Activated CD8-positive, alpha-beta T cell treated with anti-CD3 and anti-CD28 coated beads for 36 hours (primary cell): ENCODE results near the gene CDH22. TPM values are rescaled to one million over a fixed set of nuclear protein-coding genes. Genes with fewer than 3 reads are reported as not detected.
A peak's percentile ranks its signal among the peaks of the same experiment; 100 is the strongest.

ENCODE experiments used
- ATAC-seq: fragments of 200-7000 bp; cut with Tn5 transposase; one replicate; pipeline ENCODE4 v1.10.0; 2021; ENCODE audit warnings: mild to moderate bottlenecking, moderate library complexity
- CTCF ChIA-PET: fragments of 350-600 bp; sonication (Branson Sonifier 250); formaldehyde crosslinking; loops from one replicate; lab custom pipeline; 2021; ENCODE audit warnings: antibody characterized with exemption; lab: Charles Lee
- POLR2A ChIA-PET: fragments of 350-600 bp; sonication (Branson Sonifier 250); formaldehyde crosslinking; loops from one replicate; lab custom pipeline; 2021; ENCODE audit warnings: antibody characterized with exemption; lab: Charles Lee
- DNase-seq: peaks from one replicate; pipeline ENCODE4 v3.0.0-alpha.2; 2020
- H3K27ac Mint-ChIP-seq: one replicate; pipeline ENCODE4 v1.8.0; 2021; ENCODE audit warnings: mild to moderate bottlenecking, mixed read lengths
- H3K27me3 Mint-ChIP-seq: one replicate; pipeline ENCODE4 v1.8.0; 2021; ENCODE audit warnings: mixed read lengths
- H3K36me3 Mint-ChIP-seq: one replicate; pipeline ENCODE4 v1.8.0; 2021; ENCODE audit warnings: low read depth, mixed read lengths
- H3K4me1 Mint-ChIP-seq: one replicate; pipeline ENCODE4 v1.8.0; 2021; ENCODE audit warnings: low read depth, mixed read lengths
- H3K4me3 Mint-ChIP-seq: one replicate; pipeline ENCODE4 v1.8.0; 2021; ENCODE audit warnings: mild to moderate bottlenecking, moderate library complexity, mixed read lengths
- H3K9me3 Mint-ChIP-seq: one replicate; pipeline ENCODE4 v1.8.0; 2021; ENCODE audit warnings: mixed read lengths
- CTCF ChIP-seq: fragments of 200-600 bp; IDR thresholded peaks from one replicate; pipeline ENCODE4 v1.8.0; 2022; ENCODE audit warnings: antibody characterized with exemption, mild to moderate bottlenecking
- intact Hi-C: fragments of 100-400 bp; cut with micrococcal nuclease; formaldehyde crosslinking; loops from one replicate; pipeline ENCODE4 v1.10.0; 2022
- total RNA-seq, 2 experiments: library from RNA; stranded (reverse); gene quantifications; one replicate each; pipeline ENCODE4 v1.2.3, GENCODE V29; 2021

The CDH22 gene
- total RNA-seq, 2 experiments from 2014 or later, result not detected

- intact Hi-C loops, result no loop called here
Observed at GRCh38 chr20:46252352-46253091, 55.8 kb downstream of the CDH22 start.

GRCh38 chr20:46251211-46251673, 57.1 kb downstream of the CDH22 start:
- ChIA-PET CTCF (no interaction called here), POLR2A (no interaction called here)
- Mint-ChIP-seq H3K4me3 (no peak overlapping the region), H3K9me3 (no peaks in the 10 kb centered on the region), H3K4me1 (peaks cover 3% of the 10 kb centered on the region), H3K36me3 (no peaks in the 10 kb centered on the region), H3K27me3 (peaks cover 65% of the 10 kb centered on the region), H3K27ac (no peak overlapping the region)
- intact Hi-C loops, result no loop called here
- no peak for TF ChIP-seq CTCF
- DNase-seq, result no peak
- ATAC-seq, result no peak

More at GRCh38 chr20:46252352-46253091, 55.8 kb downstream of the CDH22 start:
- Mint-ChIP-seq H3K4me1 (no peaks in the 10 kb centered on the region), H3K36me3 (no peaks in the 10 kb centered on the region), H3K9me3 (no peaks in the 10 kb centered on the region), H3K27me3 (peaks cover 52% of the 10 kb centered on the region), H3K27ac (no peak overlapping the region), H3K4me3 (no peak overlapping the region)
- ChIA-PET CTCF (no interaction called here), POLR2A (no interaction called here)
- TF ChIP-seq CTCF, result no peak
- ATAC-seq (no peak), DNase-seq (no peak)

- no peak overlapping the region for H3K4me3 Mint-ChIP-seq
- peaks cover 68% of the 10 kb centered on the region for H3K27me3 Mint-ChIP-seq
- peaks cover 3% of the 10 kb centered on the region for H3K4me1 Mint-ChIP-seq
- DNase-seq (no peak), ATAC-seq (no peak)
- no peaks in the 10 kb centered on the region for H3K36me3 Mint-ChIP-seq
- no peaks in the 10 kb centered on the region for H3K9me3 Mint-ChIP-seq
- intact Hi-C loops, result no loop called here
- no peak overlapping the region for H3K27ac Mint-ChIP-seq
- CTCF ChIA-PET, result no interaction called here
- POLR2A ChIA-PET, result interaction anchor here (1.0 kb wide), 1 partner anchor 39 kb away, joined by 3 read pairs; no protein-coding TSS in a partner anchor
- TF ChIP-seq CTCF, result no peak
Observed at GRCh38 chr20:46250772-46251171, 57.5 kb downstream of the CDH22 start.

GRCh38 chr20:46249671-46250070, 58.6 kb downstream of the CDH22 start:
- ChIA-PET POLR2A (interaction anchor here (1.0 kb wide), 1 partner anchor 38 kb away, joined by 3 read pairs; no protein-coding TSS in a partner anchor), CTCF (no interaction called here)
- peaks cover 74% of the 10 kb centered on the region for H3K27me3 Mint-ChIP-seq
- H3K27ac Mint-ChIP-seq, result no peak overlapping the region
- DNase-seq, result no peak
- H3K4me1 Mint-ChIP-seq, result peaks cover 3% of the 10 kb centered on the region
- no peak for ATAC-seq
- H3K4me3 Mint-ChIP-seq, result no peak overlapping the region
- no peaks in the 10 kb centered on the region for H3K9me3 Mint-ChIP-seq
- no peak for TF ChIP-seq CTCF
- intact Hi-C loops, result no loop called here
- no peaks in the 10 kb centered on the region for H3K36me3 Mint-ChIP-seq

- DNase-seq, result peak; percentile 41
Observed at GRCh38 chr20:46246559-46246958, 61.7 kb downstream of the CDH22 start.

More at GRCh38 chr20:46246559-46246958, 61.7 kb downstream of the CDH22 start:
- ChIA-PET POLR2A (no interaction called here), CTCF (no interaction called here)
- TF ChIP-seq CTCF, result no peak
- peak; percentile 37 for ATAC-seq
- no peaks in the 10 kb centered on the region for H3K9me3 Mint-ChIP-seq
- H3K27me3 Mint-ChIP-seq, result peaks cover 53% of the 10 kb centered on the region
- no peak overlapping the region for H3K27ac Mint-ChIP-seq
- H3K36me3 Mint-ChIP-seq, result no peaks in the 10 kb centered on the region
- H3K4me1 Mint-ChIP-seq, result peaks cover 3% of the 10 kb centered on the region
- intact Hi-C loops, result no loop called here
- H3K4me3 Mint-ChIP-seq, result no peak overlapping the region
